ENCODE measurements around the gene ALOX5AP. TPM values are rescaled to one million over a fixed set of nuclear protein-coding genes. Genes with fewer than 3 reads are reported as not detected.

Gene ALOX5AP
- total and polyA plus RNA-seq, 4 donors, result 3.5 to 6.7 (median 4.1) TPM

GRCh38 chr13:30742901-30743300, 7.6 kb downstream of the ALOX5AP start:
- DNase-seq (ENCODE audit: low spot score), result no peak
- Histone ChIP-seq H3K27ac (ENCODE audit: low read depth in 1 of 2, low read length in 2 of 2) (peak overlapping the region in 1 of 2 donors; percentile 12), H3K36me3 (ENCODE audit: control insufficient read depth in 4 of 4, insufficient read depth in 3 of 4, low read depth in 1 of 4, low read length in 3 of 4) (no peaks in the 10 kb centered on the region), H3K27me3 (ENCODE audit: control insufficient read depth in 4 of 4, insufficient read depth in 4 of 4, low read length in 3 of 4) (no peaks in the 10 kb centered on the region), H3K4me3 (ENCODE audit: low read depth in 1 of 3, low read length in 3 of 3) (no peak overlapping the region), H3K9me3 (ENCODE audit: control insufficient read depth in 4 of 4, low read length in 3 of 4) (no peaks in the 10 kb centered on the region), H3K9ac (ENCODE audit: low read depth in 1 of 2, low read length in 2 of 2) (no peak overlapping the region), H3K4me1 (ENCODE audit: control insufficient read depth in 4 of 4, insufficient read depth in 4 of 4, low read length in 3 of 4) (peaks cover 2 to 14% (median 12%) of the 10 kb centered on the region in 4 donors)
- 93% methylated on average over 6 of the region's 6 CpGs for WGBS
- TF ChIP-seq RAD21 (IDR thresholded peaks at IDR 0.05), result no peak
- TF ChIP-seq ATF3 (IDR thresholded peaks at IDR 0.05), result no peak
- no peak for TF ChIP-seq HNF4A (conservative IDR thresholded peaks at IDR 0.05)
- no peak for TF ChIP-seq FOXA2 (IDR thresholded peaks at IDR 0.05)
- no peak for TF ChIP-seq HNF4G (IDR thresholded peaks at IDR 0.05)
- no peak for TF ChIP-seq NR2F2 (IDR thresholded peaks at IDR 0.05)
- TF ChIP-seq TAF1 (conservative IDR thresholded peaks at IDR 0.05), result no peak
- no peak for TF ChIP-seq JUND (IDR thresholded peaks at IDR 0.05)
- no peak for TF ChIP-seq YY1 (IDR thresholded peaks at IDR 0.05)
- TF ChIP-seq REST (IDR thresholded peaks at IDR 0.05), result no peak
- TF ChIP-seq FOXA1 (IDR thresholded peaks at IDR 0.05), result no peak
- TF ChIP-seq CTCF (IDR thresholded peaks at IDR 0.05; ENCODE audit: low read depth, low read length, missing input control), result no peak
- no peak for TF ChIP-seq ZBTB33 (IDR thresholded peaks at IDR 0.05)
- TF ChIP-seq GABPA (IDR thresholded peaks at IDR 0.05 in 1 of 2, conservative IDR thresholded peaks at IDR 0.05 in 1 of 2), result no peak
- TF ChIP-seq MAX (IDR thresholded peaks at IDR 0.05), result no peak
- TF ChIP-seq RXRA (IDR thresholded peaks at IDR 0.05), result no peak
- no peak for TF ChIP-seq EGR1 (IDR thresholded peaks at IDR 0.05; ENCODE audit: low read depth in 2 of 2)
- no peak for TF ChIP-seq SP1 (IDR thresholded peaks at IDR 0.05)

Measured in liver (tissue), 9 donors.